A549 (cell line): Measurements from ENCODE around the gene JMJD6. TPM values are rescaled to one million over a fixed set of nuclear protein-coding genes. Genes with fewer than 3 reads are reported as not detected.

ENCODE experiments used
- ATAC-seq, 2 experiments: fragments of 200-7000 bp in 1 of 2; fragments of >200 bp in 1 of 2; cut with Nextera tagmentation in 1 of 2; cut with Tn5 transposase in 1 of 2; 3 replicates each; pipeline versions ENCODE4 v1.8.0 to v1.9.1; 2018 to 2020; ENCODE audit warnings: mild to moderate bottlenecking in 1 of 2, moderate library complexity in 1 of 2
- CTCF ChIA-PET: fragments of 300-600 bp; sonication (Branson Sonifier 250); formaldehyde crosslinking; extraction: SDS; loops from one replicate; lab custom pipeline; 2021; ENCODE audit warnings: antibody characterized with exemption, inconsistent platforms; lab: Yijun Ruan, JAX
- POLR2A ChIA-PET: fragments of 350-600 bp; formaldehyde crosslinking; extraction: SDS; loops from one replicate; lab custom pipeline; 2021; ENCODE audit warnings: antibody characterized with exemption, inconsistent platforms; lab: Yijun Ruan, JAX
- DNase-seq, 2 experiments: peaks; one replicate each; pipeline versions ENCODE4 v3.0.0 to v3.0.0-alpha.2; 2011 to 2016; ENCODE audit warnings: low read depth in 1 of 2, low spot score in 1 of 2
- FAIRE-seq: peaks from 2 replicates; lab custom pipeline; 2011; peaks lifted over from hg19 to GRCh38; lab: Jason Lieb, UNC
- H3K27ac ChIP-seq, 2 experiments: fragments of >200 bp; sonication (Bioruptor Twin); formaldehyde crosslinking; 3 replicates each; pipeline ENCODE4 v1.5.1; 2016 to 2017
- H3K4me1 ChIP-seq: fragments of >200 bp; sonication (Bioruptor Twin); formaldehyde crosslinking; 3 replicates; pipeline ENCODE4 v1.6.1; 2016
- H3K4me2 ChIP-seq: fragments of >200 bp; sonication (Bioruptor Twin); formaldehyde crosslinking; 3 replicates; pipeline ENCODE4 v1.6.1; 2016
- H3K4me3 ChIP-seq: fragments of >200 bp; sonication (Bioruptor Twin); formaldehyde crosslinking; 3 replicates; pipeline ENCODE4 v1.5.1; 2016
- H3K9me3 ChIP-seq: fragments of >200 bp; sonication (Bioruptor Twin); formaldehyde crosslinking; 3 replicates; pipeline ENCODE4 v1.6.1; 2016
- ATOH8 ChIP-seq: fragments of 250-450 bp; sonication (Bioruptor Pico); IDR thresholded peaks from 2 replicates; pipeline ENCODE4 v1.5.0; 2020; ENCODE audit warnings: low read depth, mild to moderate bottlenecking, moderate library complexity
- CBX8 ChIP-seq: fragments of 200-600 bp; sonication (generic); IDR thresholded peaks from 2 replicates; pipeline ENCODE4 v1.6.1; 2016
- CHD4 ChIP-seq: fragments of 200-600 bp; sonication (generic); IDR thresholded peaks from 2 replicates; pipeline ENCODE4 v1.6.1; 2016; ENCODE audit warnings: antibody characterized with exemption, mild to moderate bottlenecking, borderline replicate concordance
- CTCF ChIP-seq: fragments of >200 bp; sonication (Bioruptor Twin); formaldehyde crosslinking; IDR thresholded peaks from 3 replicates; pipeline ENCODE4 v1.5.1; 2016
- ESRRA ChIP-seq: fragments of 150-350 bp; IDR thresholded peaks from 2 replicates; pipeline ENCODE4 v1.6.1; 2014; ENCODE audit warnings: mild to moderate bottlenecking, low read length, borderline replicate concordance
- FOSL2 ChIP-seq, 2 experiments: fragments of 450-650 bp in 1 of 2; fragments of >200 bp in 1 of 2; sonication (Bioruptor Twin) in 1 of 2; formaldehyde crosslinking; IDR thresholded peaks; 2 replicates each; pipeline versions ENCODE4 v1.5.0 to v1.6.1; 2016 to 2020; ENCODE audit warnings: mild to moderate bottlenecking in 1 of 2, moderate library complexity in 1 of 2
- GATA3 ChIP-seq: IDR thresholded peaks from 2 replicates; pipeline ENCODE4 v1.6.1; 2012; ENCODE audit warnings: borderline replicate concordance
- HES2 ChIP-seq: fragments of >200 bp; sonication (Bioruptor Twin); formaldehyde crosslinking; IDR thresholded peaks from 2 replicates; pipeline ENCODE4 v1.6.1; 2016
- HOXA7 ChIP-seq: fragments of 250-450 bp; sonication (Bioruptor Pico); IDR thresholded peaks from 2 replicates; pipeline ENCODE4 v1.5.0; 2020; ENCODE audit warnings: mild to moderate bottlenecking, moderate library complexity
- HOXB13 ChIP-seq: fragments of 250-450 bp; sonication (Bioruptor Pico); IDR thresholded peaks from 2 replicates; pipeline ENCODE4 v1.5.0; 2020; ENCODE audit warnings: low read depth, mild to moderate bottlenecking, moderate library complexity
- HOXB5 ChIP-seq: fragments of 250-450 bp; sonication (Bioruptor Pico); IDR thresholded peaks from 2 replicates; pipeline ENCODE4 v1.5.0; 2020; ENCODE audit warnings: mild to moderate bottlenecking, moderate library complexity
- KDM1A ChIP-seq: fragments of 200-600 bp; sonication (generic); IDR thresholded peaks from 2 replicates; pipeline ENCODE4 v1.6.1; 2016; ENCODE audit warnings: low read depth, mild to moderate bottlenecking
- MAFK ChIP-seq: fragments of 450-650 bp; IDR thresholded peaks from 2 replicates; pipeline ENCODE4 v1.6.1; 2014; ENCODE audit not compliant: partially characterized antibody
- MAX ChIP-seq: IDR thresholded peaks from 2 replicates; pipeline ENCODE4 v1.6.1; 2012
- PBX3 ChIP-seq: IDR thresholded peaks from 2 replicates; pipeline ENCODE4 v1.6.1; 2012
- POLR2AphosphoS2 ChIP-seq: conservative IDR thresholded peaks from 2 replicates; pipeline ENCODE4 v1.6.1; 2012; ENCODE audit warnings: low read length, improper control_type of control experiment, inconsistent platforms
- RARB ChIP-seq: fragments of 250-450 bp; sonication (Bioruptor Pico); IDR thresholded peaks from 2 replicates; pipeline ENCODE4 v1.8.0; 2021; ENCODE audit warnings: mild to moderate bottlenecking, moderate library complexity
- SREBF2 ChIP-seq: fragments of 450-650 bp; IDR thresholded peaks from 2 replicates; pipeline ENCODE4 v1.6.1; 2014; ENCODE audit warnings: mild to moderate bottlenecking, moderate library complexity
- ZNF302 ChIP-seq: fragments of 250-450 bp; sonication (Bioruptor Pico); IDR thresholded peaks from 2 replicates; pipeline ENCODE4 v1.9.0; 2021; ENCODE audit warnings: inconsistent platforms, mild to moderate bottlenecking, moderate library complexity
- WGBS: methylation state at CpG from one replicate; pipeline ENCODE4 v1.1.6; 2017; ENCODE audit errors: missing lambda C conversion rate; 5-methylcytosine and 5-hydroxymethylcytosine counted together
- polyA plus RNA-seq, 4 experiments: library from polyadenylated mRNA; depleted of rRNA in 3 of 4; stranded (reverse); fragments of >200 nt; fragmentation: RNase III in 1 of 4; extraction: RNeasy Plus Mini Kit Qiagen cat#74134 plus additional on column Dnase treatment in 1 of 4; gene quantifications; 2 replicates in 3 of 4; 3 replicates in 1 of 4; pipeline ENCODE4 v1.2.3, GENCODE V29; 2011 to 2017
- TF ChIP-seq, protein P1 (sequence below): fragments of 150-350 bp; IDR thresholded peaks from 2 replicates; pipeline ENCODE4 v1.6.1; 2014; ENCODE audit warnings: low read depth, mild to moderate bottlenecking, low read length
- TF ChIP-seq, protein P2 (sequence below): fragments of >200 bp; sonication (Bioruptor Twin); formaldehyde crosslinking; IDR thresholded peaks from 3 replicates; pipeline ENCODE4 v1.6.1; 2016

Gene JMJD6
- polyA plus RNA-seq, 2 of the 4 experiments (the other 2 are of a cell fraction), result 17.5 to 53.3 TPM

GRCh38 chr17:76735586-76736348 is 9.4 kb upstream of the JMJD6 start:
- CTCF ChIA-PET, result interaction anchor here (0.6 to 5.3 kb wide), 8 partner anchors 8 to 690 kb away, joined by 3 to 31 read pairs (median 4); partner anchors contain the start of gene METTL23
- WGBS, result 5% methylated on average over 14 of the region's 20 CpGs
- ATAC-seq (no peak), DNase-seq (no peak), FAIRE-seq (peak; percentile 67)
- Histone ChIP-seq H3K9me3 (no peaks in the 10 kb centered on the region), H3K4me1 (peaks cover 37% of the 10 kb centered on the region), H3K27ac (peak overlapping the region; percentile 97 to 98), H3K4me2 (peak overlapping the region; percentile 86), H3K4me3 (peak overlapping the region; percentile 95)
- POLR2A ChIA-PET, result interaction anchor here (1.5 to 2.7 kb wide), 2 partner anchors 8 to 10 kb away, joined by 8 to 10 read pairs; partner anchors contain the start of genes JMJD6 and METTL23
- TF ChIP-seq MAX (no peak), FOSL2 (IDR thresholded peaks at IDR 0.05) (no peak), FOSL2 (CRISPR knock-in tag; IDR thresholded peaks at IDR 0.05) (no peak), GATA3 (peak; percentile 24; the same call in 1 of the 2 replicates), KDM1A (no peak), PBX3 (peak; percentile 15; the same call in 1 of the 2 replicates), ATOH8 (CRISPR knock-in tag) (no peak), RARB (CRISPR knock-in tag) (no peak), ZNF302 (CRISPR knock-in tag) (no peak), CBX8 (no peak), HES2 (no peak), CTCF (no peak), HOXB13 (CRISPR knock-in tag) (no peak), HOXB5 (CRISPR knock-in tag) (no peak), HOXA7 (peak; percentile 79; the same call in 1 of the 2 replicates), POLR2AphosphoS2 (0 out of 2 replicates have a peak, but pooled peaks have one; percentile 40), MAFK (peak; percentile 9), ESRRA (no peak), SREBF2 (no peak), CHD4 (no peak)
- TF ChIP-seq, protein P1, sequence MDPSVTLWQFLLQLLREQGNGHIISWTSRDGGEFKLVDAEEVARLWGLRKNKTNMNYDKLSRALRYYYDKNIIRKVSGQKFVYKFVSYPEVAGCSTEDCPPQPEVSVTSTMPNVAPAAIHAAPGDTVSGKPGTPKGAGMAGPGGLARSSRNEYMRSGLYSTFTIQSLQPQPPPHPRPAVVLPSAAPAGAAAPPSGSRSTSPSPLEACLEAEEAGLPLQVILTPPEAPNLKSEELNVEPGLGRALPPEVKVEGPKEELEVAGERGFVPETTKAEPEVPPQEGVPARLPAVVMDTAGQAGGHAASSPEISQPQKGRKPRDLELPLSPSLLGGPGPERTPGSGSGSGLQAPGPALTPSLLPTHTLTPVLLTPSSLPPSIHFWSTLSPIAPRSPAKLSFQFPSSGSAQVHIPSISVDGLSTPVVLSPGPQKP, result no peak
- TF ChIP-seq, protein P2, sequence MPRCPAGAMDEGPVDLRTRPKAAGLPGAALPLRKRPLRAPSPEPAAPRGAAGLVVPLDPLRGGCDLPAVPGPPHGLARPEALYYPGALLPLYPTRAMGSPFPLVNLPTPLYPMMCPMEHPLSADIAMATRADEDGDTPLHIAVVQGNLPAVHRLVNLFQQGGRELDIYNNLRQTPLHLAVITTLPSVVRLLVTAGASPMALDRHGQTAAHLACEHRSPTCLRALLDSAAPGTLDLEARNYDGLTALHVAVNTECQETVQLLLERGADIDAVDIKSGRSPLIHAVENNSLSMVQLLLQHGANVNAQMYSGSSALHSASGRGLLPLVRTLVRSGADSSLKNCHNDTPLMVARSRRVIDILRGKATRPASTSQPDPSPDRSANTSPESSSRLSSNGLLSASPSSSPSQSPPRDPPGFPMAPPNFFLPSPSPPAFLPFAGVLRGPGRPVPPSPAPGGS, result 0 out of 3 replicates have a peak, but pooled peaks have one; percentile 28
